ENCODE data around the gene ZNF598.

ZNF598 gene

DNA sequence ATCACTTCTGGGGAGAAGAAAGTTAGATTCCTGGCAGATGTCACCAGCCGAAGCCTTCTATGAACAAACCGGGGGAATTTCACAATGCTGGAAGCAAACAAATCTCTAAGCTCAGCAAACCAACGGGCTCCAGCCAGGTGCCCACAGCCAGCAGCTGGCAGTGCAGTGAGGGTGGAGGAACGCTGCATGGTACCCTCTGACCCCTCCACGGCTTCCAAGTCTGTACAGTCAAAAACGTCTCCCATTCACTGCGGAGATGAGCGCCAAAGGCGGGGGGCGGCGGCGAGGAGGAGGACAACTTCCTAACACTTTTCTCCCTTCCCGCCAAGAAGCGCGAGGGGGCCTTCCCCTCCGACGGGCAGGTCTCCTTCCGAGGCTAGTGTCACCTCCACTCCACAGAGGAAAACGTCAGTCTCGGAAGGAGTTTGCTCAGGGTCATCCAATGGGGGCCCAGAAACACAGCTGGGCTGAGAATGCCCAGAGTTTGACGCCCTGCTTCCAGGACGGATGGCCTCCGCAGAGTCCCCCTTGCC is 924 bp downstream of the ZNF598 start:
- in situ Hi-C loops (cut with HindIII; ENCODE audit: low sequenced_read_pairs) = no loop called here

DNA sequence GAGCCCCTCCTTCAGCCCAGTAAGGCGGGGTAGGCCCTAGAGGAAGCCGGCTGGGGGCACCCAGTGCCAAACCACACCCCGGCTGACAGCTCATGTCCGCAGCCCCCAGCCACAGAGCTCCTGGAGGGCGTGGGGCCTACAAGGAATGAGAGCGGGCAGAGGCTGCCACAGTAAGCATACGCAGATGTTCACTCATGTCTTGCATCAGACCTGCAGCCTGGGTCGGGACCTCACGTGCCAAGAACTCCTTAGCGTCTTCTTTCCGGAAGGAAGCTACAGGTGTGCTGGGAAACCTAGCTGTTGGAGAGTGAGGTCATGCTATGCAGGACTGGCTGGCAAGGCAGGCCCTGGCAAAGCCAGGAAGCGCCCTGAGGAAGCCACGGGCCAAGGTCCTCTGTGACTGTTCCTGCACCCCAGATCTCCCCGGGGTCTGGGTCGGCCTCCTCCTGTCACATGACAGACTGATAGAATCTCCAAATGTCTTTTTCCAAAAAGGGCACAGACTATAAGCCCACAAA is 1.6 kb downstream of the ZNF598 start:
- in situ Hi-C loops (cut with HindIII; ENCODE audit: low sequenced_read_pairs) = no loop called here

DNA sequence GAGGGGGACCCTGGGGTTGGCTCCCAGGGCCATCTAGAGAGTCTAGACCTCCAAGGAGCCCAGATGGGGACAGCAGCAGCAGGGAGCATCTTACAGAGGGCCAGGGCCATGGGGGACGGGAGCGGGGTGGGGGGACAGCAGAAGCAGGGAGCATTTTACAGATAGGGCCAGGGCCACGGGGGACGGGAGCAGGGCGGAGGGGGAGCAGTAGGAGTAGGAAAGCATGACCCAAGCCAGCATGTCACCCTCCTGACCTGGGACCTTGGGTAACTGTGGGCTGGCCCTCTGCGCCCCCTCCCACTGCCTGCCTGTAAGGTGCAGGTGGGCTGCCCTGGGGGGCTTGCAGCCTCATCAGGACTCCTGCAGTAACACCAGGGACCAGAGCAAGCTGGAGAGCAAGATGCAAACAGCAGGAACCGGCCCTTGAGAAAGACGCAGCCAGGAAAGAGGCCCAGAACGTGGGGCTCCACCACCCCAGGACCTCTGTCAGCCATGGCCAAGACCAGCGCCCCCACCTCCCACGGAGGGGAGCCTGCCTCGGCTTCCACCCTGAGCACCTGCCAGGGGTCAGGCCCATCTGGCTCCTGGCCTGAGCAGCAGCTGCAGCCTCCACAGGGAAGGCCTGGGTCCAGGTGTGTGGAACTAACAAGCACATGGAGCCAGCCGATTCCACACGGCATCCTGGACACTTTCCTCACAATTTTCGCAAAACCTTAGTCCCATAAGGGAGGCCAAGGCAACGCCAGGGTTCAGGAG is 2.4 kb downstream of the ZNF598 start:
- in situ Hi-C loops (cut with HindIII; ENCODE audit: low sequenced_read_pairs) = no loop called here

DNA sequence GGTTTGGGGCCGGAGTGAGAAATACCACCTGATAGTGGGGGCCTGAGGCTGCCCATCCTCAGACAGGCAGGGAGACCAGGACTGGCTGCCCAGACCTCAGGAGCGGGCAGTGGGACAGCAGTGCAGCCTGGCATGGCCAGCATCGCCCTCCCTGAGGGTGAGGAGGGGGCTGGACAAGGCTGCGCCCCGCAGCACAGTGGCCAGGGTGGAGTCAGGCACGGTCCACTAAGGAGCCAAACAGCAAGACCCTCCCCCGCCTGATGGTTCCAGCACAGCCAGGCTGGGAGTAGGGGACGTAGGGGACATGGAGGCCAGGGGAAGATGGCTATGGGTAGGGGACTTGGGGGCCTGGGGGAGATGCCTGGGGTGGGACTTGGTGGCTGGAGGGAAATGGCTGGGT is 3.3 kb downstream of the ZNF598 start:
- in situ Hi-C loops (cut with HindIII; ENCODE audit: low sequenced_read_pairs) = no loop called here

DNA sequence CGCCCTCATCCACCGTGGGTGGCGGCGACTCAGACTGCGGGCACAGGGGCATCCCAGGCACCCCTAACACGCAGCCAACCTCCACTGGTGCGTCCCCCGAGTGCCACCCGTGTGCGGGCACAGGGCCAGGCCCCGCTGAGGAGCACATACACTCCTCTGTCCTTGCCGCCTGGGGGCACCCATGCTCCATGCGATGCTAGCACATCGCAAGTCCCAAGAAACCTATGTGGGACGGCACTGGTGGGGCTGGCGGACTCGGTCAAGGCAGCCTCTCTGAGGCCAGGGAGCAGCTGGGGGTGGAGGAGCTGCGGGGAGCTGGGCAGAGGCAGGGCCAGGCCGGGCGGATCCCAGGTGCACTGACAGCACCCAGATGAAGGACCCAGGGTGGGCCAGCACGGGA is 4.0 kb downstream of the ZNF598 start:
- in situ Hi-C loops (cut with HindIII; ENCODE audit: low sequenced_read_pairs) = no loop called here

DNA sequence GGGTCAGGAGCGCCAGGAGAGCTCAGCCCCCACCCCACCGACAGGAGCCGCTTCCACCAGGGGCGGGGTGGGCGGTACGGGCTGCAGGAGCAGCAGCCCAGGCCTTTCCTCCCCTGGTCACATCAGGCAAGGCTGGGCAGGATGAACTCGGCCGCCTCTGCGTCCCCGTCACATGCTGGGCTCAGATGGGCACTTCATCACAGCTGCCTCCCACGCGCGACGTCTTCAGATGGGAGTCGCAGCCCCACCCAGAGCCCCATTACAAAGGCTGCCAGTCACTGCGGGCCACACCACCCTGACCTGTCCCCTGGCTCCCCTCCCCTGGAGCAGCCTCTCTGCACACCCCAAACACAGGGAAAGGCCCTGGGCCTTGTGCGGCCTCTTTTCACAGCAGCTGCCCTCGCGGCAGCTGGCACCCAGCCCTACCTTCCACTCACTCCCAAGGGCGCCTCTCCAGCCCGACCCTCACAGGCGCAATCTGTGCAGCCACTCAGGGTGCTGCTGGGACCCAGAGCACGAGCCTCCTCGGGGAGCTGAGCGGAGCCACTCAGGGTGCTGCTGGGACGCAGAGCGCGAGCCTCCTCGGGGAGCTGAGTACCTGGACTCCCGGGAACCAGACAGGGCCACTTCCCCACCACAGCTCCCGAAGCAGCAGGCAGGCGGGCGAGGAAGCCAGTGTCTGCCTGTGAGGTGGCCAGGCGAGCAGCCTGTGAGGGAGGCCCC is 4.7 kb downstream of the ZNF598 start:
- in situ Hi-C loops (cut with HindIII; ENCODE audit: low sequenced_read_pairs) = no loop called here

DNA sequence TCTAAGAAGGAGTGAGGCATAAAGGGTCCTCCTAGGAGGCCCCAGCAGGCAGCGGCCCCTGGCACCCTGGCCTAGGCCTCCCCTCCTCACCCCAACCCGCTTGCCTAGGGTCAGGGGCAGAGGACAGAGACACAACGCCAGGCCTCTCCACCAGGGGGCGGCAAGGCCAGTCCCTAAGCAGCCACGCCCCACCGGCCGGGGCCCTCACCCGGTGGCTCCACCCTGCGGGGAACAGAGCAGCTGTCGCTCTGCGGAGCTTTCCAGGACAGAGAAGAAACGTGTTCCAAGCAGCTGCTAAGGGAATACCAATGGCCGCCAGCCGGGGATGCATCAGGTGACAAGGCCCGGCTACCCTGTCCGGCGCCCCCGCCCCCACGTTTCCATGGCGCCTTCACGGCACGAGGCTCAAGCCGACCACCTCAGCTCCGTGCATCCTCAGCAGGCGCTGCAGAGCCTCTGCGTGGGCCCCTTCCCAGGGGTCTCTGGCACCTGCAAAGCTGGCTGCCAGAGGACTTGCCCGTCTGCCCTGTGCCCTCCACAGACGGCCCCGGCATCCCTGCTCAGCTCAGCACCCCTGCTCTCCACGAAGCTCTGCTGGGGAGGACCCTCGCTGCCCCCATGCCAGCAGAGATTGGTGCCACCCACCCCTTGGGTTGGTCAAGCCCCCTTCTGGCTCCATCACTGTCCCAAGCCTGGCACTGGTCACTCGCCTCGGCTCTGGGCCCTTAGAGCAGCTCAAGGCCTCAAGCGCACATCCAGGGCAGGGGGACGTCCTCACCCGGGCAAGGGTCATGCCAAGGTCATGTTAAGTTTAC is 5.6 kb downstream of the ZNF598 start:
- in situ Hi-C loops (cut with HindIII; ENCODE audit: low sequenced_read_pairs) = no loop called here

DNA sequence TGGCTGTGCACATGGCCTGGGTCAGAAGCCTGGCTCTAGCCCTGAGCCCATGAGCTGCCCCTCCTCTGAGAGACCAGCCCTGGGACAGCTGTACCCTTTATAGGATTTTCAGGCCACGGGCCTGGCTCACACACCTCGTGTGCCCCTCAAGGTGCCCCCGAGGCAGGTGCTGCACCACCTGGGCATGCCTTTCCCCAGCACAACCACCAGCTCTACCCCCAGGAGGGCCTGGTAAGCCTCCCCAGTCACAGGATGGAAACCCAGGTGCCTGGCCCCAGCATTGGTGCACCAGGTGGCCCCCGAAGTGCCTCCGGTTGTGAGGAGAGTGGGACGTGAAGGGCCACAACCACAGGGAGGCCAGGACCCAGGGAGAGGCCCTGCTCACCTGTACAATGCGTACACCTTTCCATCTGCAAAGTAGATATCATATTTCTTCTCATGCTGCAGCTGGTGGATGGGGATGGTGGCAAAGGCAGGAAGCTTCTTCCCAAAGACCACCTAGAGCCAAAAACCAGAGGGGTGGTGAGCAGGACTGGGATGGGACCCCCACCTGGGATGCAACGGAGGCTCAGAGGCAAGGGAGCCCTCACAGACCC is 6.3 kb downstream of the ZNF598 start:
- in situ Hi-C loops (cut with HindIII; ENCODE audit: low sequenced_read_pairs) = no loop called here

DNA sequence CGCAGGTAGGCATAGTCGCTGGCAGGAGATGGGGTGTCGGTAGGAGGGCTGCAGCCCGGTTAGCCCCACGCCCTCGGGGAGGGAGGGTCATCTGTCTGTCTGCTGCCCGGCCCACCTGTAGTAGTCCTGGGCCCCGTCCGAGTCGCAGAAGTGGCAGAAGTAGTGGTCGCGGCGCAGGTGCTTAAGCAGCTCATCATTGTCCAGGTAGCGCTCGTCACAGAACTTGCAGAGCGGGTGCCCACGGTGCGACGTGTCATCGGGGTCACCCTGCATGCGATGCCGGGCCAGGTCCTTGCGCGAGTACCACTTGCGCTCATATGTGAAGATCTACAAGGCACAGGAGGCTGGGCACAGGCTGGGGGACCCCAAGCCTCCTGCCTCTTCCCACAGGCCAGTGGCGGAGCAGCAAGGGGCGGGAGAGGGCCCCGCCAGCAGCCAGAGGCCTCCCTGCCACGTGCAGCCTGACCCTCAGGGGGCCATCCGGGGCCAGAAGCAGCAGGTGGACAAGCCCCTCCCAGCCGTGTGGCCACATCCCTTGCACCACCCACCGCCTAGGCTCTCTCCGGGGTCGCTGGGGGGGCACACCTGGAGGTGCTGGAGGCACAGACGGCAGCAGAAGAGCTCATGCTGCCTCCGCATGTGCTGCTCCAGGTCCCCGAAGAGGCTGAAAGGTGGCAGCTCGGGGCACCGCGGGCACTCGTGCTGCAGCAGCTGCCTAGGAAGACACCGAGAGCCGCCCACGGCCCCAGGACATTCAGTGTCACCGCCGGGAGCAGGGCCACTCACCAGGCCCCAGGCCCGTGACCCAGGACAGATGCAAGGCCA is 7.0 kb downstream of the ZNF598 start:
- in situ Hi-C loops (cut with HindIII; ENCODE audit: low sequenced_read_pairs) = no loop called here

DNA sequence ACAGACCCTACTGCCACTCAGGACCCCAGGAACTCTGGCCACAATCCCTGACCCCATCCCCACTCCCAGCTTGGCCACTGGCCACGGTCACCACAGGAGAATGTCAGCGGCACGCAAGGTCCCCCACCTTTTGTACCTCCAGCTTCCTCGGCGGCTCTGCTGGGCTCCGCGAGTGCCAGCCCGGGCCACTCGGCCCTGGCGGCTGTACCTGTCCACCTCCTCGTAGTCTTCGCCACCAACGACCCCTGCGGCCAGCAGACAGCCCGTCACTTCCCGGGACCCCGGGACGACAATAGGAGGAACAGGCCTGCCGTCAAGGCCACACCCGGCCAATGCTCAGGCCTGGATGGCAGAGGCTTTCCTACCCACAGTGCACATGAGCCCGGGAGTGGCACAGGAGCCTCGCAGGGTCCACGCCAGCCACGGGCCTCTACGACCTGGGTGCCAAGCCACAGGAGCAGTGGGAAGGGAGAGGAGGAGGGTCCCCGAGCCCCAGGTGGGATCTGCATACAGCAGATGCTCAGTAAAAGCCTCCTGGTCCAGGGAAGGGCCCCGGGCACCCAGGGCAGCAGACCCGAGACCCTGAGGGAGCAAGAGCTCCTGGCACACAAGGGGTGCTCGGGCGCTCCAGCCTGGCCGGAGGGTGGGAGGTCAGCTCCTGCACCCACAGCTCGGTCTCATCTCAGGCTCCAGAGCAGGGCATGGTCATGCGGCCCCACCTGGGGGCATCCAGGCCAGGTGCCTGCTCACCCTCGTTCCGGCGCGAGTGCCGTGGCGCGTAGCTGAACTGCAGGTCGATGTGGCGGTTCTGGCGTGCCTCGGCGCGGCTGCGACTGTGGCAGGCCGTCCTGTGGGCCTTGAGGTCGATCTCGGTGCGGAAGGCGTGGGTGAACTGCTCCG is 7.9 kb downstream of the ZNF598 start:
- in situ Hi-C loops (cut with HindIII; ENCODE audit: low sequenced_read_pairs) = no loop called here

DNA sequence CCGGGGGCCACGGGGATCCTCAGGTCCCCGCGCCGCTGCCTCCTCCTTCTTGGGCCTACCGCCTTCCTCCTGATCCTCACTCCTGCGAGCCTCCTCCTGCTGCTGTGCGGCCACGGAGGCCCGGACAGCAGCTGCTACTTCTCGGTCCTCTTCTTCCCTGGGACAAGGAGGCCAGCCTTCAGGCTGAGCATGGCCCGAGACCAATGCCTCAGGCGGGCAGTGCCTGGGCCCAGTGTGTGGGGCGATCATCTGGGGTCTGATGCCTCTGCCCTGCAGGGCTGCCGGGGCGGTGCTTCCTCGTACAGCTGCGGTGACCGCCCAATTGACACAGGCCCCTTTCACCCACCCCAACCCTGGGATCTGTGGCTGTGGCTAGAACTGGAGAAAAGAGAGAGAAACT is 8.6 kb downstream of the ZNF598 start:
- in situ Hi-C loops (cut with HindIII; ENCODE audit: low sequenced_read_pairs) = no loop called here

DNA sequence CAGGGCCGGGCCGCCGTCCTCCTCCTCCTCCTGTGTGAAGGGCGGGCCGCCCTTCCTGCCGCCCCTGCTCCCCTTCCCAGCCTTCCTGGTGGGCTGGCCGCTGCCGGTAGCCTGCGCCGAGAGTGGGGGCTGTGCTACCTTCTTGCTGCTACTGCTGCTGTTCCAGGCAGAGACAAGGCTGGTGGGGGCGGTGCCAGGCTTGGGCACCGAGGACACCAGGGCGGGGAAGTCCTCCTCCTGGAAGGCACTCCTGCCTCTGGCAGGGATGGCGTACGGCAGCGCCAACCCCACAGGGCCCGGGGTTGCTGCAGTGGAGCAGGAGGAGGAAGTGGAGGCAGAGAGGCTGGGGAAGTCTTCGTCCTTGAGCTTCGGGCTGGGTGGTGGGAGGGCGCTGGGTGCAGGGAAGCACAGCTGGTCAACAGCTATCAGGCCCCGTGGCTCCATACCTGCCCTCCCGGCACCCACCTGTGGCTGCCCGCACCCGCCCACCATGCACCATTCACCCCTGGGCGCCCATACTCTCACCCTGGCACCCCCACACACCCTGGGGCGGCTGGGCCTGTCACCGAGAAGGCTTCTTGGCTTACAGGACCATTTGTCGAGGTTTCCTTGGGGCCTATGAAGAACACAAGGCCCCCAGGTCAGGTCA is 9.6 kb downstream of the ZNF598 start:
- in situ Hi-C loops (cut with HindIII; ENCODE audit: low sequenced_read_pairs) = no loop called here

DNA sequence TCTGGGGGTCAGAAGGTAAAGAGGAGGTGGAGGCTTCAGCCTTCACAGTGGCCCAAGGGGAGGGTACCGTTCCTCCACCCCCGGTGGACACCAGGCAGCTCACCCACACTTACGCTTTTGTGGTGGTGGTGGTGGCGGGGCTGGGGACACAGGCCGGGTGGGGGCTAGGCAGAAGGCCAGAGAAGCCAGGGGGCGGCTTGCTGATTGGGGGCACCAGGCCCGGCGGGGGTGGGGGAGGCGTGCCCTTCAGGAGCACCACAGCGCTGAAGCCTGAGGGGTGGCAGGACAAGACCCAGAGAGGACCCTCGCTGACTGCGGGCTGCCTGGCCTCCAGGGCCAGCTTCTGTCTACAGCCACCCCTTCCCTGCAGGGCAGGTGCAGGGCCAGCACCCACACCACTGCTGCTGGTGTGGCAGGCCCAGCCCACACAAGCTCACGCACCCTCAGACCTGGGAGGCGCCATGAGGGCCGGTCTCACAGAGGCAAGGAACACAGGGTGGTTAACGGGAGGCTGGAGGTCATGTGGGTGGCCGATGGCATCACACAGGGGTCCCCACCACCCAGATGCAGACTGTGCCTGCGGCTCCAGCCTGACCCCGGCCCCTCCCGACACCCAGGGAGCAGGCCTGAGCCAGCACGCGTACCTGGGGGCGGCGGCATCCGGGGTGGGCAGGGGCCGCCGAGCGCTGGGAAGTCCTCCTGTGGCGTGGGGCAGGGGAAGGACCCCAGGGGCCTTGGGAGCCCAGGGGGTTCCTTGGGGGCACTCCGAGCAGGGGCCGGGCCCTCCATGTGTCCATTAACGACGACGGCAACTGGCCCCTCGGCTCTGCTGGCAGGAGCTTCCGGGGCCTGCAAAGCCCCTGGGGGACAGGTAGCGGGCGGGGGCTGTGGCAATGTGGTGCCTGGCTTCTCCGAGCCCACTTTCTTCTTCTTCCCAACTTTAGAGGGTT is 10.5 kb downstream of the ZNF598 start:
- in situ Hi-C loops (cut with HindIII; ENCODE audit: low sequenced_read_pairs) = no loop called here

DNA sequence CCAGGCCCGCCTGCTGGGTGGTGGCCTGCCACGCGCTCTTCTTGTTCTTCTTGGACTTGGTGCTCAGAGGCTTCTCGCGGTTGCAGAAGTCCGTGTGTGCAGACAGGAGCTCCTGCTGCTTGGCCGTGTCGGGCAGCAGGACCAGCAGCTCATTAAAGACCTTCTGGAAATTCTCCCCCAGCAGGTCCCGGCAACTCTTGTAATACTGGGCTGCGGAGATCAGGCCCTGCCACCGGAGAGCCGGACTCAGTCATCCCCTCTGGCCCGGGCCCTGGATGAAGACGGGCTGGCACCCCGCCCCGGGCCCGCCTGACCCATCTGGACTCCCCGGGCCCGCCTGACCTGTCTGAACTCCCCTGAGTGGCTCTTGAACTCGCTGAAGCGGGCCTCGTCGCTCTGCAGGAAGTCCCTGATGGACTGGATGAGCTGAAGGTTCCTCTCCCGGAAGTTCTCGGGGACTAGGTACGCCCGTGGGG is 11.2 kb downstream of the ZNF598 start:
- in situ Hi-C loops (cut with HindIII; ENCODE audit: low sequenced_read_pairs) = no loop called here

DNA sequence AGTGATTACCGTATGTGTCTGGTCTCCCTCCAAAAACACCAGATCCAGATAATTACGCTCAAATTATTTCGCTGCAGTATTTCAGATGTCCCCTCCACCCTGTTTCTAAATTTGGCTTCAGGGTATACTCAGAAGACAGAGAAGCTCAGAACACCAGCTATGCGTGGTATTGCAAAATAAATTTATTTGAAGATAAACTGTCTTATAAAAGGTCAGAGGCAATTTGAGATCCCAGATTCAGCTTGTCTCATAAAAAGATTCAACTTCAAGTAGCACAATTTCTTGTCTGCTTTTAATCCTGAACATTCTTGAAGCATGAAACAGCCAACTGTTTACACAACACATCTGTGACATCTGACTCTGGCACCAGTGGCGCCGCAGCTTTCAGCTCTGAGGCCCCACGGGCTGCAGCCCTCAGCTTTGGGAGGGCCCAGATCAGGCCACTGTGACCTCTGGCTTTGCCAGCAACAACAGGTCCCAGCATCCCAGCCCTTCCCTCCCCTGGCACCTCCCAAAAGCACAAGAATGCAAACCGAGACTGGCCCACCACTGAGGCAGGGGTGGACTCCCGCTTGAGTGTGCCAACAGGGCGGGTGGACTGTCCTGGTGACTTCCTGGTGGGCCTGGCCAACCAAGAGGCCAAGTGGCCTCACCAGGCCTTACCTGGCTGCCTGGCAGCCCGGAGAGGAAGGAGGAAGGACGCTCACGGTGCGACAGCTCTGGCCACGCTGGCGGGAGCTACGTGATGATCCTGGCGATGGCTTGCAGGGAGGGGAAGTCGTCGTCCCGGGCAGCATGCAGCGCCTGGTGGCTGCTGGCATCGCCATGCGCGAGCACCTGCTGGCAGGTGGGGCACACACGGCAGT is 11.9 kb downstream of the ZNF598 start:
- in situ Hi-C loops (cut with HindIII; ENCODE audit: low sequenced_read_pairs) = no loop called here

DNA sequence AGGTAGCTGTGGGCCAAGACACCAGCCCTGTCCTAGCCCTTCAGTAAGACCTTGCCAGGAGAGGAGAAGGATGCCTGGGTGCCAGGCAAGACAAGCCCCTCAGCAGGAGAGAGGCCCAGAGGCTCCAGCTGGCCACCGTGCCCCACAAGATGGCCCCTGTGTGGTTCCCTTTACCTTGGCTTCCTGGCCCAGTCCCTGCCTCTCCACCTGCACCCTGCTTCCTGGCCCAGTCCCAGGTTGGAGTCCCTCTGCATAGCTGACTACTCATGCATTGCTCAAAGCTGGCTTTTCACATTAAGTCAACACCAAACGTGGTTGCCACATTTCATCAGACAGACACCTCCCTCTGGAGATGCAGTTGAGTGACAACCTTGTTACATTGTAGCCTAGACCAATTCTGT is 15.9 kb downstream of the ZNF598 start:
- in situ Hi-C loops (cut with HindIII; ENCODE audit: low sequenced_read_pairs) = no loop called here

Measured in endothelial cell of hepatic sinusoid (primary cell).